CD4-positive, alpha-beta T cell treated with Interleukin-17A for 1 hour (primary cell): ENCODE measurements around the gene ZNF438.
"Not testable (repeated sequence)": the region's sequence is repeated elsewhere in the genome, so short reads cannot be mapped to it uniquely, and the experiment has no call there.

Experiments used
- DNase-seq: peaks from one replicate; pipeline ENCODE4 v3.0.0-alpha.2; 2020

Gene ZNF438

DNA sequence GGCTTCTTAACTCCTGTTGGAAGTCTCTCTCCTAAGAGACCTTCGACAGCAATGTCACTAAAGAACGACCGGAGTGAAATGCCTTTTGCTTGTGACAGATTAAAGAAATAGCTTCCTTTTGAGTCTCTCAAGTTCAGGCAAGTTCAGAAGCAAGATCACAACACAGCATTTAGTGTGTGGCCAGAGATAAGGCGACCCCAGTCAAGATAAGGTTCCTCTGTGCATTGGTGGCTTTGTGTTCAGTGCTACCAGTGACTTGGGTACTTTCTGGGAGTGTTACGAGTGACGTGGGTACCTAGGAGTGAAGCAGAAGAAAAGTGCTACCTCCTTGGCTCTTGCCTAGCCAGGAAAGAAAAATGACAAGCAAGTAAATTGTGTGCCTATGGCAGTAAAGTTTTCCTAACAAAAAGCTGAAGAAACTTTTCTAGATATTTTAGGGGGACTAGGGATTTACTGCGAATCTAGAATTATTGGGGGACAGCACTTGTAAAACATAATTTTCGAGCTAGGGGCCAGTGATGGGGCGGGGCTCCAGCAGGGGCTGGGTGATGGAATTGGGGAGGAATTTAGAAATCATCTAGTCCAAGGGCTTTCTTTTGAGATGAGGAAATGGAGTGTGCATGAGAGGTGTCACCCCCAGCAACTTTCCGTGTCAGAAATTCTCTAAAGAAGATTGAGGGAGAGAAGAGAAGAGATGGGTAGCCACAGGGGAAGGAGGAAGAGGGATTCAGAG is 210.2 kb downstream of the ZNF438 start:
- no peak for DNase-seq

DNA sequence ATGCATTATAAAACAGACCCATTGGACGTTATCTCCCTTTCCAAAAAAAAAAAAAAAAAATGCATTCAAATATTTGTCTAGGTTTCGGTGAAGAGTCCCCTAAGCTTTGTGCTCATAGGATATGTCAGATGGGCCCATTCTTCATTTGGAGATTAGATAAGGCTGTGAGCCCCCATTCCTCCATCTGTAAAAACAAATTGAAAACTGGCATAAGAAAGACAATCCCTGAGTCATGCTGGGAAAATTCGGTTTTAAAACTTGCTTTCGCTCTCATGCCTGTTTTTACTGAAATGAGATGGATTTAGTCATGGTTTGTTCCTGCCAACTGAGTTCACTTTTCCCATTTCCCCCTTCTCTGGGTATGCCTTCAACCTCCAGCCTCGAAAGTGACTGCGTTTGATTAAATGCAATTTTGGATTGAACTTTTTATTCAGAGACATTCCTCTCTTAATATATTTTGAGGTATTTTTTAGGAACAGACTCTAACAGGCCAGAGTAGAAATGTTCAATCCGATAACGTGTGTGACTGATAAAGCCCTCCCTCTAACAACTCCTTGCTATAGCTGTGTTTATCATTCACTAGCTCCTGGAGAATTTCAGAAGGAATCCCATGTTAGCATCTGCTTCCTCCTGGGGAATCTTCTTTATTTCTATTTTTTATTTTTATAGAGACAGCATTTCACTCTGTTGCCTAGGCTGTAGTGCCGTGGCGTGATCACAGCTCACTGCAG is 211.2 kb downstream of the ZNF438 start:
- DNase-seq = no peak

DNA sequence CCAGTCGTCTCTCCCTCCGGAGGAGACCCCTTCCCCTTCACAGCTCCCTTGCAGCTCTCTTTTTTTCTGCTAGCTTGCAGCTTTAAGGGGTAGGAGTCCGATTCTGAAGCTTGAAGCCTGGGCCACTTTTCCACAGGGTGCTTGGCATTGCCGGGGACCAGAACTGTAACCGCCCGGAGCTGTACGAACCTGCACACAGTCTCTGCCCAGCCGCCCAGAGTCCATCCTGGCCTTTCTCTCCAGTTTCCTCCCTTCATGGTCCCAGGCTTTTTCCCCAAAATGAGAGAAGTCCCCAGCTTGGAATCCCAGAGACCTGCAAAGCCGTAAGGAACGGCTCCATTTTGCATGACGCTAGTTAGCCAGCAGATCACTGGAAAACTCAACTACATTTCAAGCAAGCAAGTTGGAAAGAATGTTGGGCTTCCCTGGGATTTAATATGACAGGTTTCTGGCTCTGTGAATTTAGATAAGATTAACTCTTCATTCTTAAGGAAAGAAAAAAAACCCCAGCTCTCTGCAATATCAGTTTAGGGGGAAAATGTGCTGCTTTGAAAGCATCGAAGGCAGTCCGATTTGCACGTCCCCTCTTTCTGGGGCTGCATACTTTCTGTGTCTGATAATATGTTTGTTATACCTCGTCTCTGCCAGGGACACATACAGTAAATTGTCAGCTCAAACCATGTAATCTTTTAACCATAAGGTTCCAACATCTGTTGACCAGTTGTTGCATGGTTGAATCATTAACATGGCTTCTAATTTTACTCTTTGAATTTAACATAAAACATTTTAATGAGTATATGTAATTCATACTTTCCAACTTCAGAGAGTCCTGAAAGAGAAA is 212.1 kb downstream of the ZNF438 start:
- DNase-seq = no peak

DNA sequence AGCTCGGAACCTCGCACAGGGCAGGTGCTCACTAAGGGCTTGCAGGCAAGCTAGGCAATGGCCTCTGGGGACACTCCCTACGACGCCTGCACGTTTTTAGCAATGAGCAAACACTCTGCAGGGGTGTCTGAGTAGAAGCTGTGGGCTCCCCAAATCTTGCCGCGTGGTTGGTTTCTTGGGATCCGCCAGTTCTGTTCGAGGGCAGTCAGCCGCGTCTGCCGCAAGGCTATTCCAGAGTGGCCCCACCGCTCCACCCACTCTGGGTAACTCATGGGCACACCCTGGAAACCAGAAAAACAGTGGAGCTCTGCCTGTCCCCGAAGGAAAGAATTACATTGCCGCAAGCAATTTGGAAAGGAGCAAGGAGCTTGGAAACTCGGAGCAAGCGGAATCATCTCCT is 212.8 kb downstream of the ZNF438 start:
- DNase-seq = no peak

DNA sequence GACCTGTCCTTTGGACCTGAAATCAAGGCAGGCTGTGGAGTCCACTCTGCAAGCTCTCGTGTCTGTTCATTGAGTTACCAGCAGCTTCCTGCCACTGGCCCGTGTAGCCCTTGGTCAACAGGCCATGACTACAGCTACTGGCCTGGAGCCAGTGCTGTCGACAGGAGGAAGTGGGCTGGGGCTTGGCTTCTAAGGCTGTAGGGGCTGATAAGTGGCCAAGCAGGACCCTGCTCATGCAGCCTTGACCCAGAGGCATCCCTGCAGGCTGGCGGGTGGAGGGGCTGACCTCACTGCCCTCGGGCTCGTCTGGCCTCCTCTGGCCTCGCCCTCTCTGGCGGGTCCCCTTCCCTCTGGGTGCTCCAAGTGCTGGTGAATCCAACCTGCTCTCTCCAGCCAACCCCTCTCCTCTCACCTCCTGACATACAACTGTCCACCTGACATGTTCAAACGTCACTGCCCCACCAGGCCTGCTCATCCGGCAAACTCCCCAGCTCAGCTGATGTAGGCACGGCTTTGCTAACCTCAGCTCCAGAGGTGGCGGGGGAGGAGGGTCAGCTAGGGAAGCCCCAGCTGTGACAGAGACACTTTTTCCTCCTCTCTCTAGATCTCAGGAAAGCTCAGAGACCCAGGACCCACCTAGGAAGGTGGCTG is 213.5 kb downstream of the ZNF438 start:
- DNase-seq = no peak

DNA sequence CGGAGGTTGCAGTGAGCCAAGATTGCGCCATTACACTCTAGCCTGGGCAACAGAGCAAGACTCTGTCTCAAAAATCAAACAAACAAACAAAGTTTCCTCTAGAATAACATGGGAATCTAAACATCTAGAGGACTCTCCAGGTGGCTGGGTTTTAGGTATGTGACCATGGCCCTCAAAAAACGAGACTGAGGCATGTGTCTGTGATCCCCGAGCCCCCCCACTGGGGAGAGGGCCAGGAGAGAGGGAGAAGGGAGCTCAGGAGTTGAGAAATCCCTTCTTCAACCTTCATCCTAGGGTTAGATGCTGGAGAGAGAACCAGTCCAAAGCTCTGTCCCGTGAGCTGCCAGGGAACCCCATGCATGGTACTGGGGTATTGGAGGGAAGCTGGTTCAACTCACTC is 214.1 kb downstream of the ZNF438 start:
- no peak for DNase-seq

DNA sequence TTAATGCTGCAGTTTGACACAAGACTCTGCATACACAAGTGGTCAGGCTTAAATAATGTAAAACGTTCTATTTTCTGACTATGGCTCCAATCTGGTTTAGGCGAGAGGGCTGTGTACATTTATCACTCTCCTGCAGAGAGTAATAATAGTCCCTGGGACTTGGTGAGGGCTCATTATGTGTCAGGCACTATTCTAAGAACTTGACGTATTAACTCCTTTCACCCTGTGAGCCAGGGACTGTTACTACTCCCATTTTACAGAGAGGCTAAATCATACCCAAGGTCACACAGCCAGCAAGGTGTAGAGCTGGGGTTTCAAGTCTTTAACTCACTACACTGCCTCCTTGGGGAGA is 214.9 kb downstream of the ZNF438 start:
- no peak for DNase-seq

DNA sequence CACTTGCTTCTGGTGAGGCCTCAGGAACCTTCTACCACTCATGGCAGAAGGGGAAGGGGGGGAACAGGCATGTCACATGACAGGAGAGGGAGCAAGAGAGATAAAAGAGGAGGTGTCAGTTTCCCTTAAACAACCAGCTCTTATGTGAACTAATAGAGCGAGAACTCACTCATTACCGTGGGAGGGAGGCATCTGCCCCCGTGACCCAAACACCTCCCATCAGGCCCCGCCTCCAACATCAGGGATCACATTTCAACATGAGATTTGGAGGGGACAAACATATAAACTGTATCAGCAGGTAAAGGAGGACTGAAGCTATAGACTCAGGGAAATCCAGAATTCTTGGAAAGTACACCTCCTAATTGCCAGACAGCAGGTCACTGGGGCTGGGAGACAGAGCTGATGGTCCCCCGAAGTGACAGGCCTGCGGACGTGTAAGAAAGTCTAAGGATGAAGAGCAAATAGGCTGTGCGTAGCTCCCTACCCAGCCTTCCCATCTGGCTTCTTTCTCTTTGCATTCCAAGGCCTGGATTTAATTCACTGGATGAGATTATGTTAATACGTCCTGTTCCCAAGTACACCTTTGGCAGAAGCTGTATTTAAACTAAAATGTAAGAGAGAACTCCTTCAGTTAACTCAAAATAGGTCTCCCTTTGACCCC is 215.4 kb downstream of the ZNF438 start:
- no peak for DNase-seq

DNA sequence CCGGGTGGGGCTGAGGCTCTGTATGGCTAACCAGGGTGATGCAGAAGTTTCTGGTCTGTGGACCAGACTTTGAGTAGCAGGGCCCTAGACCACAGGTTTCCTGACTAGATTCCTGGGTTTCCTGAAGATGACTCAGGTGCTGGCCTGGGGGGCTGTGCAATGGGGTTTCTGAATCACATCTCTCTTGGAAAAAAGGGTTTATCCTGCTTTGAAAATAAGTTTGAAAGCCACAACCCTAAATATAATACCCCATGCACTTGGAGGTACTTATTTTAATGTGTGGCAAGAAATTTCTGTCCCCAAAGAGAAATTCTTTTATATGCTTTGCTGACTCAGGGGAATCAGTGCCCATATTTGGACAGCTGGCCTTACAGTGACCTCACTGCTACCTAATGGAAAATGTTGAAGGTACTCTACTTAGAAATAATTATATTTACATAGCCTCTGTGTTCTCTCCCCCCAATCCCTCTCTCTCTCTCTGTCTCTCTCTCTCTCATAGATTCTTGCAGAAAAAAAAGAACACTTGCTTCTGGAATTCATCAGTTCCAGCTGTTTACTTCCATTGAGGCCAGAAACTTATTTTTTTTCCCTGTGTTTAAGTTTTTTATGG is 217.7 kb downstream of the ZNF438 start:
- no peak for DNase-seq

DNA sequence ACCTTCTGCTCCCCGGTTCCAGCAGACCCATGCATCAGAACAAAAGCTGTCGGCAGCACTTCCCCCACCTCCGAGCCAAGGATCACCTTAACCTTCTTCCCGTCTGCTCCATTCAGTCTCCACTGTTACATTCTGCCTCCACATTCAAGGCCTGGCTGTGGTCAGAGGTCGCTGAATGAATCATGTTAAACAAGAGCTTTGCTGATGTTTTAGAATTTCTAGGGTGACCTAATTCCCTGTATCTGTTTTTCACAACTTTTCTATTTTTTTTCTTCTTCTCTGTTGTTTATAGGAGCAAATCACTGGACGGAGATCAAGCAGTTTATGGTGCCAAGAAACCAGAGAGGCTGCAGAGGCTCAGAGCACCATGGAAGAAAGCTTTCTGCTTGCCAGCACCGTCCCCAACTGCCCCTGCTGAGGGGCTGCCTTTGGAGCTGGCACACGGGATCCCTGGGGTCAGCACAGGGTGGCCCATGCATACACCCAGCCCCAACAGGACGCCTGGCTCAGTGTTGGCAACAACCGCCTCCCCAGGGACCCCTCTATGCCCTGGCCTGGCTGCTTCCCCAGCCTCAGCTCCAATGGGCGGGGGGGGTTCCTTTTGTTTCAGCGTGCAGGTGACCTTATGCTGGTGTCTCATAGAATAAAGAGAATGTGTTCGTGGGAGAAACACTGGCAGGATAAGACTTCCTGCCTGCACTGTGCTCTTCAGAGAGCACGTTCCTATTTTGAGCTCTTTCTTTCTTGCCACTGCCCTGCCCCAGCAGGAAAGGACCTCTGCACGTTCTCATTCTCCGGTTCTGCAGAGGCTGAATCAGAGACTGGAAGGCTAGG is 219.4 kb downstream of the ZNF438 start:
- DNase-seq = no peak

DNA sequence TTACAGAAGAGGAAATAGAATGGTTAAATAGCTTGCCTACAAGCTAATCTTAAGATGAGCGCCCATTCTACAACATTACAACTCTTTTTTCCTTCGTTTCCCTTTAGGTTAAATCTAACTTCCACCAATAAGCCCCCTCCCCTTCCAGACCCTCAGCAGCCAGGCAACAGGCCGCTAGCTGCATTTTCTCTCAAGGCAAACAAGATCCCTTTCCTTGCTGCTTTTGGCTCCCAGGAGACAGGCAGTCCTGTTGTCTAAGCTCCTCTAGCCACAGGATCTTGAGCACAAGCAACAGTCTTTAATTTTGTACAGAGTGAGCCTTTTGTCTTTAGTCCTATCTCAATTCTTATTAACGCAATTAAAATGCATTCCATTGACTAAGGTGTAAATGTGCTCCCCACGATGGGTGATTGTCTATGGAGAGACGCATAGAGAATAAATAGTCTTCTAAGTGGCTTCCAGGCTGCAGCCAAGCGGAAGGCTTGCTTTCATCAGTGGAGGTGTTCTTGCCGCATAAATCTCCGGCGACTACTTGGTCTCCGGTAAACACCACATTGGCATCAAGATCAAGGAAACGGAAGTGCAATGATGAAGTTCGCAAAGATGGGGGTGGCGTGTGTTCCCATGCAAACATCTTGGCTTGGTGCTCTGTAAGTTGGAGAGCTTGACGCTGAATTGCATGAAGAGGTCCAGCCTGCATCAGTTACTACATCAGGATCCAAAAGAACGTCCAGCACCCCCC is 220.2 kb downstream of the ZNF438 start:
- no peak for DNase-seq

DNA sequence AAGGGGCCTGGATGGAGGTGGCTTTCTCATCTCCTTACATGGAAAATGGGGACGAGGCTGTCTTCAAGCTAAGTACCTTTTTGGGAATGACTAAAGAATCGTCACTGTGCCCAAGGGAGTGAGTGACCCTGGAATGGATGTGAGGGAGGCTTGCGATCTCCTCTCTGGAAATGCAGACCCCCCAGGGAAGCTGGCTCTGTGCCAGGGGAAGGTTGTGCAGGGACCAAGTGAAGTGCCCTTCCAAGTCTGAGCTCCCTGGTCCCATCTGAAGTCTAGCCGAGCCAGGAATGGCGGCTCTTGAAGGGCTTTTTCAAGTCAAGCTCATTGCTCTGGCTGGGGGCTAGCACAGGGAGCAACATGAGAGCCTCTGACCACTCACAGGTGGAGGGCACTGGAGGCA is 221.2 kb downstream of the ZNF438 start:
- no peak for DNase-seq

DNA sequence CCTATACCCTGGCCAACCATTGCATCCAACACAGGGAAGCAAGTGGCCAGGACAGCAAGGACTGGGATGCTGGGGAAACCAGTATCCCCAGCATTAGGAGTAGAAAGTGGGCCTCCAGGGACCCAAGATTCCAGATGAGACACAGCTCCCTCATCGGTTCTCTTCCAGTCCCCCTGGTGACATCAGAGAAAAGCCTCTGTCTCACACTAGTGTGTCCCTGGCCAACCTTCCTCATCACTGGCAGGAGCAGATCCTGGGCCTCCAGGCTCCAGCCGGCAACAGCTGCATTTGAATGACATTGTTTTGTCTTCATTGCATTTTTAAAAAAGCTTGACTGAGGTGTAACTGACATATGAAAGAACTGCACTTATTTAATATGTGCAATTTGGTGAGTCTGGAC is 224.8 kb downstream of the ZNF438 start:
- no peak for DNase-seq

DNA sequence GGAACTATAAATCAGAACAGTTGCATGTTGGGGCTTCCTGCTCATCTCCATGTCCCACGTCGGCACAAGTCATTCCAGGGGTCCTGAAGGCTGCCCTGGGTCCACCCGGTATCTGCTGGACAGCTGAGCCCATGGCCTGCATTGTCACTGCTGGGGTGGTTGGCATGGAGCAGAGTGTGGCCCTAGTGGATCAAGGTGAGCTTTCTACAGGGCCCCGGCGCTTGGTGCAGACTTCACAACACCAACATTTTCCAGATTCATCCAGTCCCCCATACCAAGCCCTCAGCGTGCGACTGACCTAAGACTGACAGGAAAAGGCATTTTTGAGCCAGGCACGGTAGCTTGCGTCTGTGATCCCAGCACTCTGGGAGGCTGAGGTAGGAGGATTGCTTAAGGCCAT is 226.6 kb downstream of the ZNF438 start:
- no peak for DNase-seq

DNA sequence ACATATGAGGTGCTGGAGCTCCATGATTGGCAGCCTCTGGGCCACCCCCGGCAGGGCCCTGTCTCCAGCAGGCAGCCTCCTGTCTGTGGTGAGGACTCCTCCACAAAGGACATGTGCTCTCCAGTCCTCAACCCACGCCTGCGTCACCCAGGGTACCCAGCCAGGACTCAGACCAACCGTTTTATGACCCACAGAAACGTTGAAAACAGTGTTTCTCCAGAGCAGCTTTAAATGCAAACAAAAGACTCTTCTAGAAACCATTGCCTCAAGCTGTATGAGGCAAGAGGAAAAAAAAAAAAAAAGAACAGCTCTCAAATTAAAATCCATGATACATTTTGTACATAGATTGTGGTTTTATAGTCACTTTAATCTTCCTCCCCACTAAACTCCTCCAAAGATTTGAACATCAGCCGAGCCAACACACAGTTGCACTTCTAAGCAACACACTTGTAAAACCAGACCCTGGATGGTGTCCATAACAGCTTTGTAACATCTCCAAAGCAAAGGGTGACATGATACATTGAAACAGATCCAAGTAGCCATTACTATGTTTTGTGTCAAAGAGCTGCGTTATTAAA is 227.1 kb downstream of the ZNF438 start:
- DNase-seq = no peak

DNA sequence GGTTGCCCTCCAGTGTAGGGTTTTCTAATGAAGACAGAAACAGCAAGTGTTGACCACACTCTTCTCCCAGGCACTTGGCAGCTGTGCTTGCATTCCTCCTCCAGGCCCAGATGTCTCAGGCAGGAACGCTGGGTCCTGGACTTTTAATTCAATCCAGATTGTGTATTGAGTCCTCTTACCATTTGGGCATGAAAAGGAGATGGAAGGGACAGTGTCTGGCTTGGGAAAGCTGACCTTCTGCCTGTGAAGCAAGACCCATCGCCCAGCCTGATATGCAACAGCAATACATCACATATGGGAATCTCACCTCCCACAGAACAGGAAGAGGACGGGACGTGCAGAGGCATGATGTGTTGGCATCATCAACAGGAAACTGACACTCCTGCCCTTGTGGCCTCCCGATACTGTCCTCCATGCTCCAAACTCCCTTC is 227.8 kb downstream of the ZNF438 start:
- DNase-seq = no peak

DNA sequence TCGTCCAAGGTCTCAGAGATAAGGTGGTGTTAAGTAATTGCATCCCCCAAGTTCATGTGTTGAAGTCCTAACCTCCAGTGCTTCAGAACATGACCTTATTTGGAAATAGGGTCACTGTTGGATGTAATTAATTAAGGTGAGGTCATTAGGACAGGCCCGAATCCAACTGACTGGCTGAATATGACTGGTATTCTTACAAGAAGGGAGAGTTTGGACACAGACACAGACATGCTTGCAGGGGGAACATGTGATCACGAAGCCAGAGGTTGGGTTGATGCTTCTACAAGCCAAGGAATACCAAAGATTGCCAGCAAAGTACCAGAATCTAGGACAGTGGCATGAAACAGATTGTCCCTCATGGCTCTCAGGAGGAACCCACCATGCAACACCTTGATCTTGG is 228.6 kb downstream of the ZNF438 start:
- no peak for DNase-seq

DNA sequence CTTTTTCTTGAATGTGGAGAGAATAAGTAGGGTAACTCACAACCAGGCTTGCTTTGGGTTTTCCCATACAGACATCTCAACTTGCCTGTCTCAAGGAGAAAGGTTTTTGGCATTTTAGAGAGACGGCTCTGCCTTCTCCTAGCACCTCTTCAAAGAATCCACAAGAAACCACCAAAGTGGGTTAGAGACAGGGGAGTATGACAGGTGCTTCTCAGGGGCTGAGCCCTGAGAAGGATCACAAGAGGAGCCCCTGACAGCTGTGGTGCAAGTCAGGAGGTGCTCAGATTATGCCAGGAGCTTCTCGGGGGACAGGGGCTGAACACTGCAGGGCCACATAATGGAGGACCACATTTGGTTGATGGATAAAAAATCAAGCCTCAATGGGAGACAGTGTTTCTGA is 231.3 kb downstream of the ZNF438 start:
- DNase-seq = no peak

DNA sequence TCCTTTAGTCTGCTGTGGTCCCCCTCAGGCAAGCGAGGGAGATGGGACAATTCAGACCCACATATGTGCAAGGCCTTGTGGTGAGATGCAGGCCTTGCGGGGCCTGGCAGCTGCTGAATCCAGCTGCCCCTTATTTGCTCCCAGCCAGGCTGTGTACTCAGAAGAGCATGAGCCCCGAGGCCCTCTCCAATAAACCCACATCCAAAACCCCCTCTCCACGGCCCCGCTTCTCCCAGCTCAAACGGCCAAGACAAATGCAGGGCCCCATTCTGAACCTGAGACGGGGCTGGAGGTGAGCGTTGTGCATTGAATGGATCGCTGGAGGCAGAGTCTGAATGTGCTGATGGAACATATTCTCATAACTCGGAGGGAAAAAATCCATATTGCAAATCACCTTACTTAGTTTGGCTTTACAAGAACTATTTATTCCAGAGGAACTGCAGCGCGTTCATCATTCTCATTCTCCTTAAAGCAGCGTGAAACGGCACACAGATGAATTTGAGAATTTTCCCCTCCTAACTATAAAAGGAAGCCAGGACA is 232.9 kb downstream of the ZNF438 start:
- no peak for DNase-seq

DNA sequence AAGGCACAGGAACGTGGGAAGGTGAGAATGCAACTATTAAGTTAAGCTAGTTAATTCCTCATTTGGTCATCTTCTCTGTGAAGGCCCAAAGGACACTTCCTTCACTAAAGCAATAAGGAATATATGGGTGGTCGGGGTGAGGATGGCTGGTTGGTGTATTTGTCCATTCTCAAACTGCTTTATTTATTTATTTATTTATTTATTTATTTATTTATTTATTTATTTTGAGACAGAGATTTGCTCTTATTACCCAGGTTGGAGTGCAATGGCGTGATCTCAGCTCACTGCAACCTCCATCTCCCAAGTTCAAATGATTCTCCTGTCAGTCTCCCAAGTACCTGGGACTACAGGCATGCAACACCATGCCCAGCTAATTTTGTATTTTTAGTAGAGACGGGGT is 236.6 kb downstream of the ZNF438 start:
- DNase-seq = not testable (repeated sequence)
